HCT116 (cell line): ENCODE data around the gene IL15. TPM values are rescaled to one million over a fixed set of nuclear protein-coding genes. Genes with fewer than 3 reads are reported as not detected.

ENCODE experiments used
- ATAC-seq: fragments of 200-7000 bp; cut with Tn5 transposase; 2 replicates; pipeline ENCODE4 v1.9.1; 2020; ENCODE audit warnings: mild to moderate bottlenecking, moderate library complexity
- BruUV-seq: library from RNA; stranded (reverse); fragments of 400-500 nt; replicated peaks from 2 replicates; lab custom pipeline; 2021; lab: Mats Ljungman, UMichigan
- CTCF ChIA-PET: fragments of 300-600 bp; sonication (Branson Sonifier 250); formaldehyde crosslinking; loops from one replicate; lab custom pipeline; 2021; ENCODE audit warnings: antibody characterized with exemption; lab: Charles Lee
- POLR2A ChIA-PET: fragments of 300-600, 350-600 bp; sonication (Branson Sonifier 250); formaldehyde crosslinking; loops from one replicate; lab custom pipeline; 2021; ENCODE audit warnings: antibody characterized with exemption; lab: Charles Lee
- RAD21 ChIA-PET, 2 experiments: fragments of 300-600 bp; sonication (Branson Sonifier 250); formaldehyde crosslinking; loops; one replicate each; lab custom pipeline; 2023; ENCODE audit warnings: low total read pairs in 2 of 2; ENCODE audit not compliant: uncharacterized antibody in 2 of 2, unreplicated experiment in 2 of 2, low non-redundant PET in 1 of 2; lab: Charles Lee
- DNase-seq: peaks from one replicate; pipeline ENCODE4 v3.0.0-alpha.2; 2010; ENCODE audit warnings: low read depth, low spot score
- H2AFZ ChIP-seq: fragments of 200-600 bp; shearing (Covaris generic), sonication (generic); 2 replicates; pipeline ENCODE4 v1.6.1; 2017; ENCODE audit warnings: low read depth, mixed run types, mixed read lengths, antibody characterized with exemption, low read length; ENCODE audit not compliant: poor library complexity, severe bottlenecking
- H3K27ac ChIP-seq: 2 replicates; pipeline ENCODE4 v1.5.1; 2012; ENCODE audit warnings: low read depth, low read length
- H3K27me3 ChIP-seq: fragments of 200-600 bp; sonication (generic); 2 replicates; pipeline ENCODE4 v1.6.1; 2016; ENCODE audit warnings: mixed run types, low read length, mixed read lengths; ENCODE audit not compliant: insufficient read depth
- H3K36me3 ChIP-seq, 2 experiments: fragments of 200-500 bp in 1 of 2; fragments of 200-600 bp in 1 of 2; sonication (Bioruptor generic) in 1 of 2; sonication (generic) in 1 of 2; 2 replicates each; pipeline versions ENCODE4 v1.5.1 to v1.6.1; 2014 to 2016; ENCODE audit warnings: low read length in 2 of 2, inconsistent platforms in 1 of 2, mixed read lengths in 1 of 2, mixed run types in 1 of 2; ENCODE audit not compliant: insufficient read depth in 2 of 2, control insufficient read depth in 1 of 2
- H3K4me1 ChIP-seq, 2 experiments: fragments of 200-600 bp in 1 of 2; sonication (generic) in 1 of 2; 2 replicates each; pipeline versions ENCODE4 v1.5.1 to v1.6.1; 2012 to 2017; ENCODE audit warnings: low read length in 2 of 2, inconsistent platforms in 1 of 2, mild to moderate bottlenecking in 1 of 2, mixed read lengths in 1 of 2, mixed run types in 1 of 2, moderate library complexity in 1 of 2; ENCODE audit not compliant: insufficient read depth in 2 of 2, control insufficient read depth in 1 of 2
- H3K4me2 ChIP-seq: fragments of 200-600 bp; sonication (generic); 2 replicates; pipeline ENCODE4 v1.6.1; 2017; ENCODE audit warnings: mixed run types, low read length, mixed read lengths
- H3K4me3 ChIP-seq, 2 experiments: fragments of 200-600 bp in 1 of 2; sonication (generic) in 1 of 2; replicated peaks in 1 of 2; 2 replicates each; pipeline ENCODE4 v1.5.1; 2011 to 2016; ENCODE audit warnings: low read length in 2 of 2, control low read depth in 1 of 2, low read depth in 1 of 2, mild to moderate bottlenecking in 1 of 2, mixed read lengths in 1 of 2, mixed run types in 1 of 2
- H3K79me2 ChIP-seq: fragments of 200-600 bp; sonication (generic); 2 replicates; pipeline ENCODE4 v1.6.1; 2017; ENCODE audit warnings: mild to moderate bottlenecking, mixed run types, low read length, moderate library complexity, mixed read lengths; ENCODE audit not compliant: insufficient read depth
- H3K9ac ChIP-seq: fragments of 200-600 bp; sonication (generic); 2 replicates; pipeline ENCODE4 v1.6.1; 2016; ENCODE audit warnings: low read length, mixed read lengths
- H3K9me2 ChIP-seq: fragments of 200-600 bp; sonication (generic), shearing (Covaris generic); 2 replicates; pipeline ENCODE4 v1.6.1; 2017; ENCODE audit warnings: mixed run types, mild to moderate bottlenecking, moderate library complexity; ENCODE audit not compliant: insufficient read depth
- H3K9me3 ChIP-seq, 2 experiments: fragments of 200-500 bp in 1 of 2; fragments of 200-600 bp in 1 of 2; sonication (Bioruptor generic) in 1 of 2; sonication (generic) in 1 of 2; 2 replicates each; pipeline ENCODE4 v1.6.1; 2014 to 2017; ENCODE audit warnings: low read length in 2 of 2, mixed read lengths in 2 of 2, inconsistent platforms in 1 of 2, low read depth in 1 of 2, mild to moderate bottlenecking in 1 of 2, mixed run types in 1 of 2, moderate library complexity in 1 of 2; ENCODE audit not compliant: control insufficient read depth in 1 of 2, insufficient read depth in 1 of 2
- H4K20me1 ChIP-seq: fragments of 200-600 bp; sonication (generic), shearing (Covaris generic); 2 replicates; pipeline ENCODE4 v1.6.1; 2017; ENCODE audit warnings: mixed run types, mild to moderate bottlenecking, moderate library complexity; ENCODE audit not compliant: insufficient read depth
- CBX3 ChIP-seq: IDR thresholded peaks from 2 replicates; pipeline ENCODE4 v1.6.1; 2012; ENCODE audit warnings: low read depth
- CEBPB ChIP-seq: IDR thresholded peaks from 2 replicates; pipeline ENCODE4 v1.6.1; 2012; ENCODE audit warnings: low read depth
- ELF1 ChIP-seq: IDR thresholded peaks from 2 replicates; pipeline ENCODE4 v1.6.1; 2012; ENCODE audit warnings: low read depth, borderline replicate concordance
- EZH2phosphoT487 ChIP-seq: fragments of 200-600 bp; IDR thresholded peaks from 2 replicates; pipeline ENCODE4 v1.6.1; 2018; ENCODE audit warnings: antibody characterized with exemption, borderline replicate concordance
- FOSL1 ChIP-seq: IDR thresholded peaks from 2 replicates; pipeline ENCODE4 v1.6.1; 2012; ENCODE audit warnings: low read depth
- JUND ChIP-seq: IDR thresholded peaks from 2 replicates; pipeline ENCODE4 v1.6.1; 2012
- POLR2A ChIP-seq: IDR thresholded peaks from 2 replicates; pipeline ENCODE4 v1.7.0; 2011; ENCODE audit warnings: borderline replicate concordance; ENCODE audit not compliant: insufficient read depth, insufficient read length; ENCODE audit errors: extremely low read depth
- POLR2AphosphoS5 ChIP-seq: IDR thresholded peaks from 2 replicates; pipeline ENCODE4 v1.6.1; 2011; ENCODE audit warnings: mild to moderate bottlenecking, low read depth, low read length, moderate library complexity
- REST ChIP-seq: IDR thresholded peaks from 2 replicates; pipeline ENCODE4 v1.6.1; 2012; ENCODE audit warnings: low read depth
- SRF ChIP-seq: IDR thresholded peaks from 2 replicates; pipeline ENCODE4 v1.6.1; 2012; ENCODE audit warnings: low read depth
- YY1 ChIP-seq: IDR thresholded peaks from 2 replicates; pipeline ENCODE4 v1.6.1; 2011; ENCODE audit warnings: low read length, low read depth, moderate library complexity, mild to moderate bottlenecking; ENCODE audit not compliant: insufficient replicate concordance; ENCODE audit errors: extremely low read depth
- ZBTB33 ChIP-seq: IDR thresholded peaks from 2 replicates; pipeline ENCODE4 v1.6.1; 2011; ENCODE audit warnings: mild to moderate bottlenecking, low read length, moderate library complexity; ENCODE audit not compliant: insufficient replicate concordance; ENCODE audit errors: extremely low read depth
- ZNF274 ChIP-seq: fragments of 200-500 bp; sonication (Bioruptor generic); IDR thresholded peaks from 2 replicates; pipeline ENCODE4 v1.6.1; 2014; ENCODE audit warnings: mild to moderate bottlenecking, low read depth, low read length, inconsistent platforms
- intact Hi-C: fragments of 100-400 bp; cut with micrococcal nuclease; formaldehyde crosslinking; loops from 2 replicates; pipeline ENCODE4 v1.10.0; 2022
- total RNA-seq: library from RNA; stranded (reverse); gene quantifications from one replicate; pipeline ENCODE4 v1.2.1, GENCODE V29; 2021; ENCODE audit not compliant: unreplicated experiment

Gene IL15
- total RNA-seq, 1 experiment from 2014 or later: 1.2 TPM

DNA sequence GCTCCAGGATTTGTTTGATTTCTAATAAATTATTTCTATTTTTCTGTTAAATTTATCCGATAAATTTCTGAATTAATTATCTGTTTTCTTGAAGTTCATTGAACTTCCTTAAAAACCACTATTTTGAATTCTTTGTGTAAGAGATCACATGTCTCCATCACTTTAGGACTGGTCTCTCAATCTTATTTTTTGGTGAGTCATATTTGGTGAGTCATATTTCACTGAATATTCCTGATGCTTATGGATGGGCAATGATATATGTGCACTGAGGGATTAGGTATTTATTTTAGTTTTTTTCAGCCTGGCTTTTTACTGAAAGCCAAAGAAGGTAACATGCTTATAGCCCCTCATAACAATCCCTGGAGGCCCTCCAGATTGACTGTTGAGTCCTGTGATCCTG, 48.5 kb upstream of the IL15 start:
- Histone ChIP-seq H3K9ac (no peak overlapping the region), H3K36me3 (no peaks in the 10 kb centered on the region), H2AFZ (no peak overlapping the region), H3K27me3 (no peaks in the 10 kb centered on the region), H4K20me1 (no peaks in the 10 kb centered on the region; the same call in 1 of the 2 replicates), H3K4me3 (no peak overlapping the region), H3K27ac (no peak overlapping the region), H3K4me2 (no peak overlapping the region), H3K4me1 (no peaks in the 10 kb centered on the region), H3K9me3 (peaks cover 0 to 3% of the 10 kb centered on the region in 2 experiments; a peak in 1 of 4 replicates), H3K9me2 (no peaks in the 10 kb centered on the region), H3K79me2 (no peaks in the 10 kb centered on the region)
- no peak for DNase-seq
- intact Hi-C loops: no loop called here
- ChIA-PET RAD21 (no interaction called here), POLR2A (no interaction called here), CTCF (no interaction called here)
- ATAC-seq: no peak
- no TSS peak for BruUV-seq
- TF ChIP-seq EZH2phosphoT487 (no peak), FOSL1 (no peak), ZNF274 (no peak), ZBTB33 (no peak), CBX3 (no peak), CEBPB (no peak), SRF (no peak), POLR2A (no peak), REST (no peak), POLR2AphosphoS5 (no peak), YY1 (no peak), JUND (no peak), ELF1 (no peak)
